HG03060 (cell line): ENCODE measurements around the gene CYP3A7.
"Not testable (repeated sequence)": the region's sequence is repeated elsewhere in the genome, so short reads cannot be mapped to it uniquely, and the experiment has no call there.

Source experiments
- ATAC-seq: cut with Tn5 transposase; IDR thresholded peaks from one replicate; pipeline ENCODE4 v1.9.1; 2021; ENCODE audit warnings: low read depth, moderate number of reproducible peaks; ENCODE audit not compliant: unreplicated experiment

Gene CYP3A7

GRCh38 chr7:99709838-99710578 is 25.0 kb downstream of the CYP3A7 start:
- ATAC-seq: no peak

GRCh38 chr7:99709260-99709659 is 25.7 kb downstream of the CYP3A7 start:
- no peak for ATAC-seq

- no peak for ATAC-seq
Measured at GRCh38 chr7:99707096-99707495, 27.9 kb downstream of the CYP3A7 start.

GRCh38 chr7:99699946-99700345 is 35.0 kb downstream of the CYP3A7 start:
- no peak for ATAC-seq

GRCh38 chr7:99698867-99699730 is 35.9 kb downstream of the CYP3A7 start:
- not testable (repeated sequence) for ATAC-seq

- no peak for ATAC-seq
Measured at GRCh38 chr7:99694912-99695304, 40.1 kb downstream of the CYP3A7 start.

- no peak for ATAC-seq
Measured at GRCh38 chr7:99694201-99694911, 40.6 kb downstream of the CYP3A7 start.

GRCh38 chr7:99693427-99694200 is 41.4 kb downstream of the CYP3A7 start:
- no peak for ATAC-seq

- ATAC-seq: no peak
Measured at GRCh38 chr7:99693100-99693426, 41.9 kb downstream of the CYP3A7 start.

GRCh38 chr7:99692563-99692962 is 42.4 kb downstream of the CYP3A7 start:
- not testable (repeated sequence) for ATAC-seq

- not testable (repeated sequence) for ATAC-seq
Measured at GRCh38 chr7:99691658-99692057, 43.3 kb downstream of the CYP3A7 start.

- ATAC-seq: not testable (repeated sequence)
Measured at GRCh38 chr7:99690918-99691317, 44.1 kb downstream of the CYP3A7 start.

- not testable (repeated sequence) for ATAC-seq
Measured at GRCh38 chr7:99685871-99686608, 49.0 kb downstream of the CYP3A7 start.

- ATAC-seq: no peak
Measured at GRCh38 chr7:99685129-99685758, 49.8 kb downstream of the CYP3A7 start.

- no peak for ATAC-seq
Measured at GRCh38 chr7:99679400-99680191, 55.4 kb downstream of the CYP3A7 start, which contains the start of gene CYP3A5. TSS of gene CYP3A5 (minus strand) at chr7:99679996. CDS start at chr7:99679896, 100 bp downstream.

GRCh38 chr7:99679032-99679399 is 56.0 kb downstream of the CYP3A7 start:
- no peak for ATAC-seq

- no peak for ATAC-seq
Measured at GRCh38 chr7:99677648-99678045, 57.3 kb downstream of the CYP3A7 start.

GRCh38 chr7:99677013-99677647 is 57.9 kb downstream of the CYP3A7 start:
- ATAC-seq: no peak
